HG03039 (cell line): Measurements from ENCODE around the gene MBD5.
A peak's percentile ranks its signal among the peaks of the same experiment; 100 is the strongest.

Source experiments
- ATAC-seq: cut with Tn5 transposase; IDR thresholded peaks from one replicate; pipeline ENCODE4 v1.9.1; 2021; ENCODE audit warnings: mild to moderate bottlenecking, moderate library complexity; ENCODE audit not compliant: unreplicated experiment

Gene MBD5

DNA sequence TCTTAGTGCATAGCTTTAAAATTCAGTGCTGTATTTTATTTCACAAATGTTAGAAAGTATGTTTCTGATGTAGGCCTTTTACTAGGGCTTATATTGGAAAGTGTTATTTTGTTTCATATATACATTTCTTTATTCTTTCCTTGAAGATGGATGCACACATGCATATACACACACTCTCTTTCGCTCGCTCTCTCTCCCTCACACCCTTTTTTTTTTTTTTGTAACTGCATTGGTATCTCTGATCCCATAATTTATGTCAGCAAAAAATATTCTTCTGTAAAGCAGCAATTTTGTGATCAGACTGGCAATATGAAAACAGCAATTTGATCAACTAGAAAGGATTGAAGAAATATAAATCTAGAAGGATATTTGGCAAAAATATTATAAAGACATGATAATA lies 2.0 kb downstream of the MBD5 start:
- ATAC-seq, result no peak

DNA sequence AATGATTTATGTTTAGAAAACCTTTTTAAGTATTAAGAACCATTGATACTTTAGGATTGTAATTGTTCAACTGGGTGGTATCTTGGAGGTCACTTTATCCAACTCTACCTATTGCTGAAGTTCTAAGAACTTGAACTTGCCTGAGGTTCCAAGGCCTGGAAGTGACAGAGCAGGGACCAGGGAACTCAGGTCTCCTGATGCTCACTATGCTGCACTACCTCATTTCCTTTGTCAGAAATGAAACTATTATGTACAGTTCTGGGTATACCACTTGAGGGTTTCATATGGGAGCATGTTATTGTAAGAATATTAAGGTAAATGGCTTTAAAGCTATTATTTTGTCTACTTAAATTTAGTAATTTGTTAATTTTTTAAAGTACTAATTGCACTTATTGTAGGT lies 3.0 kb downstream of the MBD5 start:
- ATAC-seq, result no peak

DNA sequence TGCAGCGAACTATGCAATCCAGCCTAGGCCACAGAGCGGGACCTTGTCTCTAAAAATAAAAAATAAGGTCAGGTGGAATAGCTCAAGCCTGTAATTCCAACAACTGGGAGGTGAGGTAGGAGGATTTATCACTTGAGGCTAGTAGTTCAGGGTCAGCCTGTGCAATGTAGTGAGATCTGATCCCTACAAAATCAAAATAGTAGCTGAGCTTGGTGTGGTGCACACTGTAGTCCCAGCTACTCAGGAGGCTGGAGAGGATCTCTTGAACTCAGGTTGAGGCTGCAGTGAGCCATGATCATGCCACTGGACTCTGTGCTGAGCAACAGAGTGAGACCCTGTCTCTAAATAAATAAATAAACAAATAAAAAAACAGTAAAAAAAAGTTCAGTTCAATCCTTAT lies 5.7 kb downstream of the MBD5 start:
- ATAC-seq, result no peak

DNA sequence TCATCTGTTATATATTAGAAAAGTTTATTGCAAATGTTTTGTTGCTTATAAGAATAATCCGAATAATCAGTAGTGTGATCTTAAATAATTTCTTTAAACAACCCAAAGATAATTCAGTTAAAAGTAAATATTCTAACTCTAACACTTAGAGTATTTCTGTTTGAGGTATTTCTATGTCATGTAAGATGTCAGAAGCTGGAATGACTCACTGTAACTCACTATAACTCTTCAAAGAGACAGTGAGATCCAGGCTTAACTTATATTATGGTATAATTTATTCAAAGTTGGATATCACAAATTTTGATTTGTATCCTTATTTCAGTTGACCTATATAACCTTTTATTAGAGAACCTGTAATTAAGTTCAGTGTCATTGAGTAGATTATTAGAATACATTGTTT lies 6.9 kb downstream of the MBD5 start:
- ATAC-seq, result no peak

DNA sequence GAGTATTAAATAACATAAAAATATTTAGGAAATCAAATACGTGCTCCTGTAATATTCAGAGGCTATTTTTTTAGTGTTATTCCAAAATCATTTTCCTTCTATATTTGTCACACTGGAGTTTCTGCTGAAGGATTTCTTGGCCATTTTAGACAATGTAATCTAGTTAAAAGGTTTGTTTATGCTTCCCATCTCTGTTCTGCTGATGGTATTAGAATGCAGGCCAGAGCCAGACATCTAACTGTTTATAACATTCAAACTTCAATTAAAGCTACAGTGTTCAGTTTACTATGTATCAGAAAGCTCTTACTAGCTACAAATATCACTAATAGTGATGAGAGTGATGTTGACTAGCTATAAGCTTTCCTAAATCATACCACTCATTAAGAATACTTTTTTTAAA lies 7.9 kb downstream of the MBD5 start:
- no peak for ATAC-seq

DNA sequence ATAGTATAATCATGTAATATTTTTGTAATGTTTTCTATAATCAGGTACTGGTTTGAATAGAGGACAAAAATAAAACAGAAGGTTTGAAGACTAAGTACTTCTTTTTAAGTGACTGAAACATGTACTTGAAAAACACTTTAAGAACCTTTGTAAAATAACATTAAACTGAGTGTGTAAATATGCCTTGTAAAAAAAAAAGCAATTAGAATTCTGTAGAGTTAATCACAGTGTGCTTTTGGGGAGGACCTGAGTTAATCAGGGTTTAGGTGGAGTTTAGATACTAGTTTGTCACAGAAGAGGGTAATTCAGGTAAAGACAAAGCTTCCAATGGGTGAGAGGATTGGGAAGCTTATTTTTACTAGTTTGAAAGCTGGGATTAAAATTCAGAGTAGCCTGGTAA lies 10.3 kb downstream of the MBD5 start:
- ATAC-seq, result no peak

DNA sequence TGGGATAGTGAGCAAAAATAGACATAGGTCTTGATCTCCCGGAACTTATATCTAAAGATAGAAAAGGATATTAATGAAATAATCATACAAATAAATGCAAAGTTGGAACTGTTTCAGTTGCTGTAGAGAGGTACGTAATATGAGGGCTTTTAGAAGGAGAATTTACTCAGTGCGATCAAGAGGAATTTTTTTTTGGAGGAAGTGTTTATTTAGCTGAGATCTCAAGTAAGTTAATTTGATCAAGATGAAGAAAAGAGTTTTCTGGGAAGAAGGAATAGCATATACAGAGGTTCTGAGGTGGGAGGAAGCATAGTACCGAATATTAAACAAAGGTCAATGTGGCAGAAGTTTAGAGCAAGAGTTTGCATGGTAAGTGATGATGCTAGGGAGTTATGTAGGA lies 11.3 kb downstream of the MBD5 start:
- no peak for ATAC-seq

DNA sequence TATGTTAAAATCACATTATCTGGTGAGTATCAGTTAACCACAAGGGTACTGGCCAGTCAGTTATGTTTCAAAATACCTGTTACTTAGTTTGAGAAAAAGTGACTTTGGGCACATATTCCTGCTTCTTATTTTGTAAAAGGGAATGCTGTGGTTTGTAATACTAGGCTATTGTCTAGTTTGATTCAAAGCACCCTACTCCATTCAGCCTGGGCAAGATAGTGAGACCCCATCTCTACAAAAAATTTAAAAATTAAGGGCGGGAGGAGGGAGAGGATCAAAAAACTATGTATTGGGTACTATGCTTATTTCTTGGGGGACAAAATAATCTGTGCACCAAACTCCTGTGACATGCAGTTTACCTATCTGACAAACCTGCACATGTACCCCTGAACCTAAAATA lies 18.9 kb downstream of the MBD5 start:
- ATAC-seq, result no peak

DNA sequence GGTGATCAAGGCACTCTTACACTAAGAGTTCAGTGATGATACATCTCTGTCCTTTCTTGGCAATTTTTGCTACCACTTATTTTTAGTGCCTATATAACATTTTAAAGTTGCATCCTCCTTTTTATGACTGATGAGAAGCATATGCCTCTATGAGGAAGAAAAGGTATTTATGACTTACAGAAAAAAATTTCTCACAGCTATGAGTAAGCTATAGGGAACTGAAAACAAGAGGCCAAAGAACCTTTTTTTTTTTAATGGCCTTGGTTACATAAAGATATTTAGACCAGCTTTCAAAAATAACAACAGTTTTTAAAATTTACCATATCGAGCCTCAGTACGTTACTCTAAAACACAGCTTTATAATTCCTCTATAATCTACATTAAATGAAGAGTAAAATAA lies 21.3 kb downstream of the MBD5 start:
- no peak for ATAC-seq

DNA sequence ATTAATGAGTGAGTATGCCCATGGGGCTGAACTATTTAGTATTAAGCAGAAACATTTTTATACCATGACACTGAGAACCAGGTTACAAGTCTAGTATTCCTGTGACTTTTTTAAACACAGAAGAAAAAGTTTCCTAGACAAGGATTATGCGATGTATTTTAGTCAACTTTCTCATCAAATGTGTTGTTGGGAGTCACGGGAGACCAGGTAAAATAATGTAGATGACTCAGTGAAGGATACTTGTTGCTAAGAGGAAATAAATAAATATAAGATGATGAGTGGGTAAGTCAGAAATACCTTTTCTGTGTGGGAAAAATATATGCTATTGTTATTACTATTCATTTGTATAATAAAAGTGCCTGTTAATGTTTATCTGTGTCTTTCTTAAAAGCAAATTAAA lies 23.4 kb downstream of the MBD5 start:
- ATAC-seq, result no peak

DNA sequence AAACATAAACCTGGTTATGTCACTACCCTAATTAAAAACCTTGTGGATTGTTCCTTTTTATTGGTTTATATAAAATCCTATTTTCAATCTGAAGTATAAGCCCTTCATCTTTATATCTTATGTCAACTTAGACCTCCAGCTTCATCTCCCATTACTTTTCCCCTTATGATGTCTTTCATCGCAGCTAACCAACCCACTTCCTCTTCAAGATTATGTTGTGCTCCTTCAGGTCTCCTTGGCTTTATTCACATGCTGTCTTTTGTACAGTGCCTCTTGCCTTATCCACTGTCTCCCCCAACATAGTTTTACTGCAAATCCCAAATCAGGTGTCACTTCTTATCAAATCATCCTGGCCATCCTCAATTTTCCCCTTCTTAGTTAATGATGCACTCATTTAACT lies 25.9 kb downstream of the MBD5 start:
- ATAC-seq, result no peak

DNA sequence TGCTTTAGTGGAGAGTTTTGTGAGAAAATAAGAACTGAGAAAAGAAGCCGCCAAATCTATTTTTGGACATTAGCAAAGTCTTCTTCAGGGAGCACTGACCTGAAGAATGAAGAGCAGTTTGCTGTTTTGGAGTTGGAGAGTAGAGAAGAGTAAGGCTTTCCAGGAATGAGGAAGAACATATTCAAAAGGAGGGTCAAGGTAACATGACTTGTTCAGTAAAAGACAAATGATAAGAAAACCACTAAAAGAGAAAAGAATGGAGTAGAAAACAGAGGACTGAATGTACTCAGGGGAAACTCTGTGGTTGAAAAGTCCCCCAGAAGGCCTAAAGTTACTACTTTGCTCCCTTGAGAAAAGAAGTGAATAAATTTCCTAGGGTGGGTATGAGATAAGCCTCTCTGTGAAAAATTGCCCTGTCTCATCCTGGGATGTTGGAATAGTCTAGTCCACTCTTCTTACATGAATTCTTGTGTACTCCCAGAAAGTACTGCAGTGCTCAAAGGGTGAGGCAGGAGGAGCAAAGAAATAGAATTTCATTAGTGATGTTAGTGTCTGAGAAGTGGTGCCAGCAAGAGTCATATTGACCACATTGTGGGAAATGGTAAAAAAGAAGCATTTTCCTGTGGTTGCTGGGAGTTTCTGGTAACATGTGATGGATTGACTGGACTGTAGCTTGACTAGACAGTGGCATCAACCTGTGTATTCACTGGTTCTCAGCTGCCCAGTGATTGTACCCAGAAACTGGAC lies 27.8 kb downstream of the MBD5 start:
- peak; percentile 62 for ATAC-seq

DNA sequence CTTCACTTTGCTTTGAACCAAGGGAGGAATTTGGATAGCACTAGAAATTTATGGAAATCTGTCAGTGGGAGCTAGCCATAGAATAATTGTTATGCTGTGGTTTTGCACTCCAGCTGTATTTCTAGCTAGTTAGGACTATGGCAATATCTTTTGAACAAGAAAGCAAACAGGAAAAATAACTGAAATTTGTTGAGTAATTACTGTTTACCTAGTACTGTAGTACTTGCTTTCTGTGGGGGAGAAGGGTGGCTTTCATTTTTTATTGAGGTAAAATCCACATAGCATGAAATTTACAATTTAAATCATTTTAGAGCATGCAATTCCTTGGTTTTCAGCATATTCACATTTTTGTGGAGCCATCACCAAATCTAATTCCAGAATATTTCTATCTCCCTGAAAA lies 28.4 kb downstream of the MBD5 start:
- ATAC-seq, result no peak

DNA sequence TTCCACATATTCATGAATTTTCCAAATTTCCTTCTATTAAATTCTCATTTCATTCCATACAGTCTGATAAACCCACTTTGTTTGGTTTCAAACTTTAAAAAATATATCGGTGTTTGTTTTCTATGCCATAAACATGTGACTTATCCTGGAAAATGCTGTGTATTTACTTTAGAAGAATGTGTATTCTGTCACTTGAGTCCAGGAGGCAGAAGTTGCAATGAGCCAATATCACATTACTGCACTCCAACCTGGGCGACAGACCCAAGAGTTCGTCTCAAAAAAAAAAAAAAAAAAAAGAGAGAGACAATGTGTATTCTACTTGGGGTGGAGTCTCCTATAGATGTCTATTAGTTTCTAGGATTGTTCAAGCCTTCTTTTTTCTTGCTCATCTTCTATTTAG lies 31.8 kb downstream of the MBD5 start:
- no peak for ATAC-seq

DNA sequence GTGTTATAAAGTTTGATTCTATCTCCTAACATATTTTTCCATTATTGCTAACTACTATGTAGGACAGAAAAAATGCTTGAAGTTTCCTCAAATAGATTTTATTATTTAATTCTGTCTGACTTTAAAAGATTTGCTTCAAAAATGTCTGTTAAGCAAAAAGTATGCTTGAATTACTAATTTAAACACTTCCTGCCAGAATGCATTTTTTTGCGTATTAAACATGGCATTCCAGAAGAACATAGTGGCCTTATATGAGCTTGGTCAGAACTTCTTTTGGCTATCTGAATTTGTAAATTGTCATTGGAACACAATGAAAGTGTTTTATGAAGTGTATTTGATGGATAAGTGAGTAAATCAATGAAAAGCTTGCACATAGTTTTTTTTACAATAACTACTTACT lies 37.8 kb downstream of the MBD5 start:
- ATAC-seq, result no peak

DNA sequence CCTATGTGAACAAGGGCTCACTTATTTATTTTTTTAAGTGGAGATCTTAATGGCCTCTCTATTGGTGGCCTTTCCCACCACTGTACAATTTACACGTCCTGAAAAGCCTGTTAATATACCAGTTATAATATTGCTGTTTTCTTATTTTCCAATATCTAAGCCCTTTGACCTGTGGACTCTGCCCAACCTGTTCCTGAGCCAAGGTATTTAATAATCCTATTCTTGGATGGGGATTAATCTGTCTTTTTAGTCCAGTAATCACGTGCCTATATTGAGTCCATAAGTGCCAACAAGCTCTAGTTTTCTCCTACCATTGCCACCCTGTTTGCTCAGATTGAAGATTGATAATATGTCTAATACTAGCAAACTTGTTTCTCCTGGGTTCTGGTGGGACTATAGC lies 42.7 kb downstream of the MBD5 start:
- ATAC-seq, result no peak

DNA sequence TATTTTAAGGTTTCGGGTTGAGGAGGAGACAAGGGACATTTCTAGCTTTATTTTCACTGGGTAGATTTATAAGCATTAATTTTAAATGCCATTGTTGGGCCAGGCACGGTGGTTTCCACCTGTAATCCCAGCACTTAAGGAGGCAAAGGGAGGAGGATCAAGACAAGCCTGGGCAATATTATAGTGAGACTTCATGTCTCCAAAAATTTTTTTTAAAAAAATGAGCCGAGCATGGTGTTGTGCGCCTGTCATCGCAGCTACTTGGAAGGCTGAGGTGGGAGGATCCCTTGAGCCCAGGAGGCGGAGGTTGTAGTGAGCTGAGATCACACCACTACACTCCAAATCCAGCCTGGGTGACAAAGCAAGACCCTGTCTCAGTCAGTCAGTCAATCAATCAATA lies 45.0 kb downstream of the MBD5 start:
- ATAC-seq, result no peak

DNA sequence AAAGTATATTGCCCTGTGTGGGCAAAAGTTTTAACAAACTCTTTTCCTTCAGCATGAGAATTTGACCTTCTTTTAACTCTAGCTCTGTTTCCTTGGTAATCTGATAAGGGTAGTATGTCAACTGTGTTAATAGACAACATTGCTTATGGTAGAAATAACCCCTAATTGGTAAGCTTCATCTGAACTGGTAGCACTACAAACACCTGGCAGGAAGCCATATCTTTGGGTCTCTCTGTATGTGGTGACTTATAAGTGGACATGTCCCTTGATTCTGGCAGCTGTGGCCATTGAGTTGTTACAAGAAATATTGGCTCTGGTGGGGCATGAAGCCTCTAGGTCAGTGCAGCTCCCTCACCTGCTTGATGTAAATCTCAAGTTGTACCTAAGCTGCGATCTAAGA lies 46.9 kb downstream of the MBD5 start:
- ATAC-seq, result no peak

DNA sequence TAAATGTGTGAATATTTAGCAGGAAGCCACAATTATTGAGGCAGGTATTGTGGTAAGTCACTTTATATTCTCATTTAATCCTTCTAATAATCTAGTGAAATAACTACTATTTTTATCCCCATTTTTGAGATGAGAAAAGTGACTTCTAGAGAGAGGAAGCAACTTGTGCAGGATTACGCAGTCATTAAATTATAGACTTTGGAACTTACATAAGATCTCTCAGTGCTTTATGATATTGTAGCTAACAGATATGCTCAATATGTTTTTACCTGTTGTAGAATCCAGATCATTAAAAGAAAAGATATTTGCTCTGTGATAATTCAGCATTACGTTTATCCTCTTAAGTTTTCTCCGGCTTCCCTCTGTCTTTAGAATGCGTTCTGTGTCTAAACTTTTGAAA lies 50.5 kb downstream of the MBD5 start:
- no peak for ATAC-seq

DNA sequence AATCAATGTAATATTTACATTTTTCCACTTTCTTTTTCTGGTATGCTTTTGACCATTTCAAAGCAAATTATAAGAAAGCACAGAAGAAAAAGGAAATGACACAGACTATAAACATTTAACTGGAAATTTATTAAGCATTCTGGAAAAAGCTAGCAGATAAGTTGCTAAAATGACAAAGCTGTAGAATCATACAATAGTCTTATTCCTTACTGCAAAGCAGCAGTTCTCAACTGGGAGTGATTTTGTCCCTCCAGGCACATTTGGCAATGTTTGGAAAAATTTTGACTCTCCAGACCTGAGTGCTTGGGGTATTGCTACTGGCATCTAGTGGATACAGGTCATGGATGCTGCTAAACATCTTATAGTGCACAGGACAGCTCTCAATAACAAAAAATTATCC lies 75.1 kb downstream of the MBD5 start:
- no peak for ATAC-seq

DNA sequence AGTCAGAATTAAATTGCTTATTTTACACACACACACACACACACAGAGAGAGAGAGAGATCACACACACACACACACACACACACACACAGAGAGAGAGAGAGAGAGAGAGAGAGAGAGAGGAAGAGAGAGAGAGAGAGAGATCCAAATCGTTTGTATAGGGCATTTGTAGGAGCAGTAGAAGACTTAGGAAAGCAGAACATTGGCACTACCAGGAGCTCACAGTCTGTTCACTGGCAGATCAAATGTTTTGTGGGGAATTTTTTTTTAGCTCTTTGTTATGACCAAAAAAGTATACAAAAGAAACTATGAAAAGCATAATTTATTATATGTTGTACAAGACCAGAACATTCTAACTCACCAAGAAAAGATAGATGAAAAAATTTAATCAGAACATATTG lies 81.8 kb downstream of the MBD5 start:
- no peak for ATAC-seq

DNA sequence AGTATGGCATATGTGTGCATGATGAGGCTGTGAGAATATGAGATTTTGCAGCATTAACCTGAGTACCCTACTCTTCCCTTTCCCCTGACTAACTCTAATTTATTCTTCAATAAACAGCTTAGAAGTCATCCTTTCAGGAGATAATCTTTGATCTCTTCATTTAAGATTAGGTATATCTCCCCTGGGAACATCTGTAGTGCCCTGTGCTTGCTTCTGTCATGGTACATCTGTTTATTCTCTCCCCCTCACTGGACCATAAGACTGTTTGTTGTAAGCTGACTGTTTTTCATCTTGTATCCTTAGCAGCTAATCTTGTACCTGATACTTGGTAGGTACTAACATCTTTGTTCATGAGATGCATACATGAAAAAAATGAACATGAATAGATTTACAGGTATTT lies 83.1 kb downstream of the MBD5 start:
- ATAC-seq, result no peak

DNA sequence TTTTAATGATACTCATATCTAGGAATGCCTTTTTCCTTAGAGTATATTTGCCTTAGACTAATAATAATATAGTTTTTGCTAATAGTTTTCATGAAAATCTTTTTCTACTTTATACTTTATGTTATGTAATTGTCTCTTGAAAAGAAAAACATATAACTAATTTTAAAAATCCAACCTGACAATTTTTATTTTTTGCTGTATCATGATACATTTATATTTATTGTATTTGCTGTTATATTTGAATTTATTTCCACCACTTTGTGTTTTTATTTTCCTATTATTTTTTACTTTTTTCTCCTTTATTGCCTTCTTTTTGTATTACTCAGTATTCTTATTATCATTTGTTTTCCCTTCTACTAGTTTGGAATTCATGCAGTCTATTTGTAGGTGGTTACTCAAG lies 85.4 kb downstream of the MBD5 start:
- no peak for ATAC-seq

DNA sequence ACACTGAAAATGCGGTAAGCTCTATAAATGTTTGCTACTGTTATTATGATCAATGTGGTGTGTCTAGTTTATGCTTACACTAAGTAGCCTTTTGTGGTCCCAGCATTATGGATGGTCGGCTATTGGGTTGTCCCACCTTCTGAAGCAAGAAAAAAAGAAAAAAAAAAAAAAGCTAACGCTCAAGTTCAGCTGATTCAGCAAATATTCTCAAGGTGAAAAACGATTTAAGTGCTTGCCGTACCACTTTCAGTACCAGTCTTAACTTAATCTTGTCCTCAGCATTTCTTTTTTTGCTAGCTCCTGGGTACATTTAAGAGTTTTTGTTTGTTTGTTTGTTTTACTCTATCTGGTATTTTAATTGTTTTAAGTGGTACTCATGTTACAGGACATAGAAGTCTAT lies 87.5 kb downstream of the MBD5 start:
- no peak for ATAC-seq
